Astrocyte of the spinal cord (primary cell): ENCODE measurements around the gene FLT1.

Experiments used
- DNase-seq: peaks from one replicate; pipeline ENCODE4 v3.0.0; 2011; ENCODE audit warnings: low read depth, low spot score
- H3K4me3 ChIP-seq: 2 replicates; pipeline ENCODE4 v1.5.1; 2011; ENCODE audit warnings: low read depth, mild to moderate bottlenecking, low read length, moderate library complexity
- in situ Hi-C: cut with HindIII; loops from 2 replicates; pipeline ENCODE4 v1.10.0; 2017; ENCODE audit warnings: low sequenced_read_pairs
- TF ChIP-seq, protein P1 (sequence below): IDR thresholded peaks from 2 replicates; pipeline ENCODE4 v1.5.1; 2012; ENCODE audit warnings: low read depth, mild to moderate bottlenecking, low read length, inconsistent platforms

Gene FLT1

DNA sequence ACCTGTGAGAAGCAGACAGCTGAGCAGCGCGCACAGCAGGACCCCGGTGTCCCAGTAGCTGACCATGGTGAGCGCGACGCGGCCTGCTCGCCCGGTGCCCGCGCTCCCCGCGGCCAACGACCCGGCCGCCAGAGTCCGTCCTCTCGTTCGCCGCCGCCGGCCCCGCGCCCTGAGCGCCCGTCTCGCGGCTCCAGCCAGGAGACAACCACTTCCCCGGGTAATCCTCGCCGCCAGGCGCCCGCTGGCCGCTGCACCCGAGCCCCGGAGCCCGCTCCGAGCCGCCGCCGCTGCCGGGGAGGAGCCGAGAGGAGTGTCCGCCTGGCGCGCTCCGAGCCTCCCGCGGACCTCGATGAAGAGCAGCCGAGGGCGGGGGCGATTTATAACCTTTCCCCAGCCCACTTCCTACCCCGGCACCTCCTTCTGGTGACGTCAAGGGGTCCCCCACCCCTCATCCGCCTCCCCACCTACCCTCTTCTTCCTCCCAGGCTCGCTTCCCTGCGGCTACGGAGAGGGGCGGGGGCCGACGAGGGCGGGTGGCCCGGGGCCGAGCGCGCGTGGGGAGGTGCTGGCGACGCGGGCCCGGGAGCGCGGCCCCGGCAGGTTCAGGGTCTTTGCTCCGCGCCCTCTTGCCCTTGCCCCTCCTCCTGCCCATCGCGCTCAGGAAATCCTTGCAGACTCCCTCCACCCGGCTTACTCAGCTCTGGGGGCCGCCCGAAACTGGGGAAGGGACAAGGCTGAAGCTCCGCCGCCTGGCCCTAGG, at the start of gene FLT1:
Gene FLT1 (minus strand): TSS at position 351 of the 760 bp plus-strand sequence. CDS start 285 bp downstream, at position 66.
- TF ChIP-seq, protein P1, sequence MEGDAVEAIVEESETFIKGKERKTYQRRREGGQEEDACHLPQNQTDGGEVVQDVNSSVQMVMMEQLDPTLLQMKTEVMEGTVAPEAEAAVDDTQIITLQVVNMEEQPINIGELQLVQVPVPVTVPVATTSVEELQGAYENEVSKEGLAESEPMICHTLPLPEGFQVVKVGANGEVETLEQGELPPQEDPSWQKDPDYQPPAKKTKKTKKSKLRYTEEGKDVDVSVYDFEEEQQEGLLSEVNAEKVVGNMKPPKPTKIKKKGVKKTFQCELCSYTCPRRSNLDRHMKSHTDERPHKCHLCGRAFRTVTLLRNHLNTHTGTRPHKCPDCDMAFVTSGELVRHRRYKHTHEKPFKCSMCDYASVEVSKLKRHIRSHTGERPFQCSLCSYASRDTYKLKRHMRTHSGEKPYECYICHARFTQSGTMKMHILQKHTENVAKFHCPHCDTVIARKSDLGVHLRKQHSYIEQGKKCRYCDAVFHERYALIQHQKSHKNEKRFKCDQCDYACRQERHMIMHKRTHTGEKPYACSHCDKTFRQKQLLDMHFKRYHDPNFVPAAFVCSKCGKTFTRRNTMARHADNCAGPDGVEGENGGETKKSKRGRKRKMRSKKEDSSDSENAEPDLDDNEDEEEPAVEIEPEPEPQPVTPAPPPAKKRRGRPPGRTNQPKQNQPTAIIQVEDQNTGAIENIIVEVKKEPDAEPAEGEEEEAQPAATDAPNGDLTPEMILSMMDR, result no peak
- in situ Hi-C loops, result no loop called here
- no peak for DNase-seq
- H3K4me3 ChIP-seq, result peak within 1 kb of the TSS; percentile 30

GRCh38 chr13:28544026-28544425, 49.1 kb upstream of the FLT1 start:
- in situ Hi-C loops, result no loop called here
- DNase-seq, result no peak
- TF ChIP-seq, protein P1, result no peak
- H3K4me3 ChIP-seq, result no peak overlapping the region

DNA sequence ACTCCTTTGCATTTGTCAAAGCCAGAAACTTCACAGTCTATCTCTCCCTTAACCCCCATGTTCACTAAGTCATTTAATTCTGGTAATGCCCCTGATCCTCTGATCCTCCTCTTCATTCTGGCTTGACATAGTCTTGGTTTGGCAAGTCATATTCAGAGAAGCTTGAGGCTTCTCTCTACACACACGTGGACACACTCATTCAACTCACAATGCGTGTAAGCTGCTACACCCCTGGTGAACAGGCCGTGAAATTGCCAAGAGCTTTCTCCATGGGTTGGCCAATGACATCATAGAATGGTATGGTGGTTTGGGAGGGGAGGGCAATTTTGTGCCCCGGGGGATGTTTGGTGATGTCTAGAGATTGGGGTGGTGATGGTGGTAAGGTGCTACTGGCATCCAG, 47.9 kb upstream of the FLT1 start:
- in situ Hi-C loops, result no loop called here
- TF ChIP-seq, protein P1, result no peak
- no peak for DNase-seq
- no peak overlapping the region for H3K4me3 ChIP-seq

DNA sequence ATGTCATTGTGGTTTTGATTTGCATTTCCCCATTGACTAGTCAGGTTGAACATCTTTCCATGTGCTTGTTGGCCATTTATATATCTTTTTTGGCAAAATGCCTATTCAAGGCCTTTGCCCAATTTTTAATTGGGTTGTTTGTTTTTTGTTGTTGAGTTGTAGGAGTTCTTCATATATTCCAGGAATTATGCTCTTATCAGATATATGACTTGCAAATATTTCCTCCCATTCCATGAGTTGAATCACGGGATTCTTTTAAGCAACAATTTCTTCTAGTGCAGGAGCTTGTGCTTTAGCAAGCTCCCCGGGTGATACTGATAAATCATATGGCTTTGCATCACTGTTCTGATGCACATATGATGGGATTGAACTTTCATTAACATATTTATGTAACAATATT, 47.0 kb upstream of the FLT1 start:
- no peak for DNase-seq
- in situ Hi-C loops, result no loop called here
- TF ChIP-seq, protein P1, result no peak
- H3K4me3 ChIP-seq, result no peak overlapping the region

- TF ChIP-seq, protein P1, result no peak
- no peak for DNase-seq
- no peak overlapping the region for H3K4me3 ChIP-seq
- in situ Hi-C loops, result no loop called here
These were observed 45.7 kb upstream of the FLT1 start for GRCh38 chr13:28540612-28541011.

GRCh38 chr13:28539625-28540286, 44.8 kb upstream of the FLT1 start:
- no peak for DNase-seq
- TF ChIP-seq, protein P1, result no peak
- H3K4me3 ChIP-seq, result no peak overlapping the region
- in situ Hi-C loops, result no loop called here
